ENCODE measurements around the gene FARP1.

The FARP1 gene

DNA sequence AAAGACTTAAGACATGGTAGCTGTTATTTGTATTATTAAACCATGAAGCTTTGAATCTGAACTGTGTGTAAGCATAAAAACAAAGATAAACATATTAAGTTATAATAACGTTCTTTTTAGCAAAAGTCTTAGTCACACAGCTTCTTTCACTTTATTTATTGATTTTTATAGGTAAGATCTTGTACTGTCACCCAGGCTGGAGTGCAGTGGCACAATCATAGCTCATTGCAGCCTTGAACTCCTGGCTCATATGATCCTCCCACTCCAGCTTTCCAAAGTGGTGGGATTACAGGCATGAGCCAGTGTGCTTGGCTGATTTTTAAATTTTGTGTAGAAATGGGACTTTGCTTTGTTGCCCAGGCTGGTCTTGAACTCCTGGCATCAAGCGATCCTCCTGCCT is 13.4 kb downstream of the FARP1 start:
- in situ Hi-C loops (cut with MboI; ENCODE audit: low sequenced_read_pairs, unreplicated experiment), result no loop called here
- TF ChIP-seq CTCF (IDR thresholded peaks at IDR 0.05; ENCODE audit: borderline replicate concordance, control extremely low read depth, extremely low read depth, insufficient read depth, missing control alignments), result no peak
- no peak for DNase-seq (ENCODE audit: low spot score)

GRCh38 chr13:98157188-98157587 is 14.3 kb downstream of the FARP1 start:
- DNase-seq (ENCODE audit: low spot score), result no peak
- in situ Hi-C loops (cut with MboI; ENCODE audit: low sequenced_read_pairs, unreplicated experiment), result no loop called here
- TF ChIP-seq CTCF (IDR thresholded peaks at IDR 0.05; ENCODE audit: borderline replicate concordance, control extremely low read depth, extremely low read depth, insufficient read depth, missing control alignments), result no peak

DNA sequence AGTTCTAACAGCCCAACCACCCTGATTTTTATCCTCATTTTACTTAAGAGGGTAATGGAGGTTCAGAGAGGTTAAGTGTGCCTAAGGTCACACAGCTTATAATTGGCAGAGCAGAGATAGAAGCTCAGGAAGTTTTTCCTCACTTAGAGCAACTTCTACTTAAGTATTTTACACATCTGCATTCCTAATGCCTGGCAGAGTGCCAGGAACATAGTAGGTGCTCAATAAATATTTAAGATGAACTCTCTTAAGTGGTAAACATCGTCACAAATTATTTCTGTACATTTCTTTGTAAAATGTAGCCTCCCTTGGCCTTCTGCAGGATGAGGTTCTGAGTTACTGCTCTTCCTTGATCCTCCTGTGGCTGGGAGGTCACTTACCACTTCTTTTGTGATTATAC is 14.7 kb downstream of the FARP1 start:
- no peak for TF ChIP-seq CTCF (IDR thresholded peaks at IDR 0.05; ENCODE audit: borderline replicate concordance, control extremely low read depth, extremely low read depth, insufficient read depth, missing control alignments)
- in situ Hi-C loops (cut with MboI; ENCODE audit: low sequenced_read_pairs, unreplicated experiment), result no loop called here
- no peak for DNase-seq (ENCODE audit: low spot score)

GRCh38 chr13:98158172-98158899 is 15.4 kb downstream of the FARP1 start:
- DNase-seq (ENCODE audit: low spot score), result no peak
- no peak for TF ChIP-seq CTCF (IDR thresholded peaks at IDR 0.05; ENCODE audit: borderline replicate concordance, control extremely low read depth, extremely low read depth, insufficient read depth, missing control alignments)
- in situ Hi-C loops (cut with MboI; ENCODE audit: low sequenced_read_pairs, unreplicated experiment), result no loop called here

DNA sequence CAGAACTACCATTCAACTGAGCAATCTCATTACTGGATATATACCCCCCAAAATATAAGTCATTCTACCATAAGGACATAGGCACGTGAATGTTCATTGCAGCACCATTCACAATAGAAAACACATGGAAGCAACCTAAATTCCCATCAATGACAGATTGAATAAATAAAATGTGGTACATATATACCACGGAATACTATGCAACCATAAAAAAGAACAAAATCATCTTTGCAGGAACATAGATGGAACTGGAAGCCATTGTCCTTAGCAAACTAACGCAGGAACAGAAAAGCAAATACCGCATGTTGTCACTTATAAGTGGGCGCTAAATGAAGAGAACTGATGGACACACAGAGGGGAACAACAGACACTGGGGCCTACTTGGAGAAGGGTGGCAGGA is 20.0 kb downstream of the FARP1 start:
- no peak for TF ChIP-seq CTCF (IDR thresholded peaks at IDR 0.05; ENCODE audit: borderline replicate concordance, control extremely low read depth, extremely low read depth, insufficient read depth, missing control alignments)
- in situ Hi-C loops (cut with MboI; ENCODE audit: low sequenced_read_pairs, unreplicated experiment), result no loop called here
- DNase-seq (ENCODE audit: low spot score), result no peak

DNA sequence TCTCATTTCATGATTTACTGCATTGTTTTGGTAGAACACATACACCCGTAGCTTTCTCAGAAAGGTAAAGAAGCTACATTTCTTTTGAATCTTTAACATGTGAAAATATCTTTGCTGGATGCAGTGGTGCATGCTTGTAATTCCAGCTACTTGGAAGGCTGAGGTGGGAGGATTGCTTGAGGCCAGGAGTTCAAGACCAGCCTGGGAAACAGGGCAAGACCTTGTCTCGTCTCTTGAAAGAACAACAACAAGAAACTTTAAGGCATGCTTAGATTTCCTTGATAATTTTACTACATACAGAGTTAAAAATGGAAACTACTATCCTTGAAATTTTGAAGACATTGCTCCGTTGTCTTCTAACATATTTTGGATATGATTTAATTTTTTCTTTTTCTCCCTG is 26.4 kb downstream of the FARP1 start:
- no peak for TF ChIP-seq CTCF (IDR thresholded peaks at IDR 0.05; ENCODE audit: borderline replicate concordance, control extremely low read depth, extremely low read depth, insufficient read depth, missing control alignments)
- in situ Hi-C loops (cut with MboI; ENCODE audit: low sequenced_read_pairs, unreplicated experiment), result no loop called here
- no peak for DNase-seq (ENCODE audit: low spot score)
